ENCODE data around the gene PLA2G6. TPM values are rescaled to one million over a fixed set of nuclear protein-coding genes. Genes with fewer than 3 reads are reported as not detected.
"Not testable (repeated sequence)": the region's sequence is repeated elsewhere in the genome, so short reads cannot be mapped to it uniquely, and the experiment has no call there.

Gene PLA2G6
- total RNA-seq, 2 experiments from 2014 or later: 80.2 to 85.3 TPM

DNA sequence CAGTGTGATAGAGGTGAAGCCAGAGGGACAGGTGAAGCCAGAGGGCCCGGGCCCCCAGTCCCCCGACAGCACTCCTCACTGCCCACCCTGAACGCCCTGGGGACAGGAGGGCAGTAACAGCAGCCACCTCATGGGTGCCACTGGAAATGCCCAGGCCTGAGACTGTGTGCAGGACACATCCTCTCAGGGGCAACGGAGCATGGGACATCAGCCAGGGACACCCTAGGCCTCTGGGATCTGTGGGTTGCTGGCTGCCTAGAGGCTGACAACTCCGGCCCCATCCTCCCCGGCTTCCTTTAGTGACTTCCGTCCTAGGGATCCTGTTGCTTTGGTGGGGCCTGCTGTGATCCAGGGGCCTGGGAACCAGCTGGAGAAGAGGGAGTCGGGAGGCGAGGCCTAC lies 53.8 kb downstream of the PLA2G6 start:
- CTCF ChIA-PET: no interaction called here
- Mint-ChIP-seq H3K9me3 (no peaks in the 10 kb centered on the region), H3K27me3 (ENCODE audit: low read depth) (no peaks in the 10 kb centered on the region), H3K4me3 (no peak overlapping the region), H3K4me1 (ENCODE audit: low read depth) (no peaks in the 10 kb centered on the region), H3K36me3 (ENCODE audit: low read depth) (no peaks in the 10 kb centered on the region), H3K27ac (no peak overlapping the region)
- no peak for DNase-seq
- intact Hi-C loops (cut with micrococcal nuclease): no loop called here

- no peak overlapping the region for H3K4me3 Mint-ChIP-seq
- no peaks in the 10 kb centered on the region for H3K36me3 Mint-ChIP-seq (ENCODE audit: low read depth)
- H3K27ac Mint-ChIP-seq: no peak overlapping the region
- H3K27me3 Mint-ChIP-seq (ENCODE audit: low read depth): no peaks in the 10 kb centered on the region
- intact Hi-C loops (cut with micrococcal nuclease): no loop called here
- no peaks in the 10 kb centered on the region for H3K4me1 Mint-ChIP-seq (ENCODE audit: low read depth)
- H3K9me3 Mint-ChIP-seq: no peaks in the 10 kb centered on the region
- CTCF ChIA-PET: no interaction called here
- DNase-seq: no peak
Measured at GRCh38 chr22:38126928-38127668, 54.5 kb downstream of the PLA2G6 start.

DNA sequence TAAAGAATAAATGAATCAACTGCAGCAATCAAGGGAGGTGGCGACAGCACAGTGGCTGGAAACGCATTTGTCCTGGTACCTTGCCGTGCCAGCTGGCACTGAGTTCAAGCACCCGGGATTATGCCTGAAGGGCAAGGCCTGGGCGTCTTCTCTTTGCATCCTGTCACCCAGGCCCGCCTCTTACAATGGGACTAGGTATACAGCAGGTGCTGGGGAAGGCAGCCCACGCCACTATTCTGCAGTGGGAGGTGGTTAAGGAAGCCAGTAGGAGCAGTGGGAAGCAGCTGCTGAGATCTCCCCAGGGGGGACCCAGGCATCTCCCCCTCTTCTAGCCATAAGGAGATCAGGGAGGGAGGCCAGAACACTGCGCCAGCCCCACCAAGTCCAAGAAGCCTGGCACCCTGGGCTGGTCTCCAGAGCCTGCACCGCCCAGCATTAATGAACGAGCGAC lies 55.9 kb downstream of the PLA2G6 start:
- no peaks in the 10 kb centered on the region for H3K36me3 Mint-ChIP-seq (ENCODE audit: low read depth)
- H3K4me3 Mint-ChIP-seq: no peak overlapping the region
- intact Hi-C loops (cut with micrococcal nuclease): no loop called here
- CTCF ChIA-PET: no interaction called here
- no peak for DNase-seq
- no peaks in the 10 kb centered on the region for H3K4me1 Mint-ChIP-seq (ENCODE audit: low read depth)
- no peaks in the 10 kb centered on the region for H3K27me3 Mint-ChIP-seq (ENCODE audit: low read depth)
- no peaks in the 10 kb centered on the region for H3K9me3 Mint-ChIP-seq
- no peak overlapping the region for H3K27ac Mint-ChIP-seq

GRCh38 chr22:38125038-38125610 lies 56.5 kb downstream of the PLA2G6 start:
- H3K9me3 Mint-ChIP-seq: no peaks in the 10 kb centered on the region
- H3K36me3 Mint-ChIP-seq (ENCODE audit: low read depth): no peaks in the 10 kb centered on the region
- no peaks in the 10 kb centered on the region for H3K27me3 Mint-ChIP-seq (ENCODE audit: low read depth)
- no peak overlapping the region for H3K4me3 Mint-ChIP-seq
- DNase-seq: no peak
- CTCF ChIA-PET: no interaction called here
- intact Hi-C loops (cut with micrococcal nuclease): no loop called here
- H3K27ac Mint-ChIP-seq: no peak overlapping the region
- H3K4me1 Mint-ChIP-seq (ENCODE audit: low read depth): no peaks in the 10 kb centered on the region

DNA sequence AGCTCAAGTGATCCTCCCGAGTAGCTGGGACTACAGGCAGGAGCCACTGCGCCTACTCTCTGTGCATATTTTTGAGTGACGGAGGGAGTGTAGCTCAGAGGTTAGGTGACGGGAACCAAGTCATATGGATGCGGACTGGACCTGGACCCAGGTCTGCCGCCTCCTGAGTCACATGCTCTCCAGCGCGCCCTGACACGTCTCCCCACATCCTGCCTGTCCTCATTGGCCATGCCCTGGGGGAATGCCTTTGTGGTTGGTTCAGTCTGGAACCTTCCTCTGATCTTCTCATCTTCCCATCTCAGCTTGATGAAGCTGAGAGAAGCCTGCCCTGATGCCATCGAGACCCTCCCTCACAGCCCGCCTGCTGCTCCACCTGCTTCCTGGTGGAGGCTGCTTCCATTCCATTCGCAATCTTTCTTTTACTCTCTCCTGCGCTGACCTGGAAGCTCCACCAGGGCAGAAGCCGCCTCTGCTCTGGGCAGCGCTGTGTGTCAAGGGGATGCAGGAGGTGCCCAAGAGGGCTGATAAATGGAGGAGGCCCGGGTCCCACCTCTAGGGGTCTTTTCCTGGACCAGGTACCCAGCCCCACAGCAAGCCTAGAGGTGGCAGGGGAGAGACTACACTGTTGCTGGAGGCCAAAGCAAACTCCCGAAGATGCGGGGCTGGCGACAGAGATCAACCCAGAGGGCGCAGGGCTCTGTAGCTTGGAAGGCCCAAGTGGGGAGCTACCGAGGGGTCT lies 57.2 kb downstream of the PLA2G6 start:
- no peaks in the 10 kb centered on the region for H3K36me3 Mint-ChIP-seq (ENCODE audit: low read depth)
- no peak for DNase-seq
- no peaks in the 10 kb centered on the region for H3K9me3 Mint-ChIP-seq
- peak overlapping the region; percentile 2 for H3K27ac Mint-ChIP-seq
- no peaks in the 10 kb centered on the region for H3K4me1 Mint-ChIP-seq (ENCODE audit: low read depth)
- H3K27me3 Mint-ChIP-seq (ENCODE audit: low read depth): no peaks in the 10 kb centered on the region
- CTCF ChIA-PET: no interaction called here
- intact Hi-C loops (cut with micrococcal nuclease): no loop called here
- no peak overlapping the region for H3K4me3 Mint-ChIP-seq

DNA sequence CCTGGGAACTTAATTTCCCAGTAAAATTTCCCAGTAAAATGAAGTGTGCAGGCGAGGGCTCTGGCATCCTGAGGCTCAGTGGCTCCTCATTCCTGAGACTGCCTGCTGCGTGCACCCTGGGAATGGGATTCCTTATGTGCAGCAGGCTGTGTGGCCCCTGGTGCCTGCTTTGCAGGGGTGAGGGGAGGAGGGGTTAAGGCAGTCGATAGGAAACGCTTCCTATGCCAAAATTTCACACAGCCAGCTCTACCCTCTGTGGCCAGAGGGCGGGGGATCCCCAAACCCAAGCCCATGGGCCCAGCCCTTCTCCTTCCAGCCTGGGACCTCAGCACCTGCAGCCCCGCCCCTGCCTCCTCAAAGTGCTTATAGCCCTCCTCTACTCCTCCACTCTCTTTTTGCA lies 59.0 kb downstream of the PLA2G6 start:
- CTCF ChIA-PET: no interaction called here
- Mint-ChIP-seq H3K4me3 (no peak overlapping the region), H3K9me3 (no peaks in the 10 kb centered on the region), H3K4me1 (ENCODE audit: low read depth) (no peaks in the 10 kb centered on the region), H3K27me3 (ENCODE audit: low read depth) (no peaks in the 10 kb centered on the region), H3K36me3 (ENCODE audit: low read depth) (no peaks in the 10 kb centered on the region), H3K27ac (no peak overlapping the region)
- DNase-seq: no peak
- intact Hi-C loops (cut with micrococcal nuclease): no loop called here

DNA sequence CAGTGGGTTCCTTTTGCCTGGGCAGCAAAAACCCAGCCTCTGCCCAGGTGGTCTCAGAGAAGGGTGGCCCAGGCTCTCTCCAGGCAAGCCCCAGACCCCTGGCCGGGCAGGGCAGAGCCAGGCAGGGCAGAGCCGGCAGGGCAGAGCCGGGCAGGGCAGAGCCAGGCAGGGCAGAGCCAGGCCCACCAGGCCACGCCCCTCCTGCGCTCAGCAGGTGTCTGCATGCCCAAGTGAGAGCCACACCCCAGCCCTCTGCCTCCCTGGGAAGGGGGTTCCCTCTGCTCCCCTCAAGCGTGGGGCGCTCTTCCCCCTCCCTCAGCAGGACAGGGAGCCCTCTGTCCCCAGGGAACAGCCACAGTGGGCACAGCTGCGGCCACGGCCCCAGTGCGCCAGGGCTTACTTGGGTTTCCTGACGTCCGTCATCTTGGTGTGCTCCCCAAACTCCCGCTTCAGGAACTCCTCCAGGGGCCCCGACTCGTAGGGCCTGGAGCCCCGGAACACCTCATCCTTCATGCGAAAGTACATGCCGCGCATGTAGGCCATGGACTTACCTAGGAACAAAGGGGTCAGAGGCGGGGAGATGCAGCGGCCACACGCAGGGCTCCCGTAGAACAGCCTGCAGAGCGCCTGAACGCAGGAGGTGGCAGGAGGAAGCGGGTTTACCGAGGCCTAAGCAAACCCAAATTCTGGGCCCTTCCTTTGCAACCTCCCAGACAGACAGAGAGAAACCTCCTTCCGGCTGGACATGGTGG lies 61.1 kb downstream of the PLA2G6 start:
- intact Hi-C loops (cut with micrococcal nuclease): no loop called here
- no peak overlapping the region for H3K4me3 Mint-ChIP-seq
- CTCF ChIA-PET: no interaction called here
- no peaks in the 10 kb centered on the region for H3K9me3 Mint-ChIP-seq
- DNase-seq: no peak
- H3K4me1 Mint-ChIP-seq (ENCODE audit: low read depth): no peaks in the 10 kb centered on the region
- H3K27me3 Mint-ChIP-seq (ENCODE audit: low read depth): no peaks in the 10 kb centered on the region
- H3K36me3 Mint-ChIP-seq (ENCODE audit: low read depth): no peaks in the 10 kb centered on the region
- H3K27ac Mint-ChIP-seq: no peak overlapping the region

GRCh38 chr22:38118747-38119146 lies 62.9 kb downstream of the PLA2G6 start:
- H3K36me3 Mint-ChIP-seq (ENCODE audit: low read depth); H3K27ac Mint-ChIP-seq; H3K4me3 Mint-ChIP-seq; H3K4me1 Mint-ChIP-seq (ENCODE audit: low read depth); DNase-seq; H3K27me3 Mint-ChIP-seq (ENCODE audit: low read depth); H3K9me3 Mint-ChIP-seq; intact Hi-C loops (cut with micrococcal nuclease): not testable (repeated sequence)
- CTCF ChIA-PET: interaction anchor here (0.6 kb wide), 1 partner anchor 109 kb away, joined by 3 read pairs; no protein-coding TSS in a partner anchor

- intact Hi-C loops (cut with micrococcal nuclease): no loop called here
- no peaks in the 10 kb centered on the region for H3K4me1 Mint-ChIP-seq (ENCODE audit: low read depth)
- H3K27me3 Mint-ChIP-seq (ENCODE audit: low read depth): no peaks in the 10 kb centered on the region
- CTCF ChIA-PET: interaction anchor here (0.6 kb wide), 2 partner anchors 110 to 329 kb away, joined by 3 read pairs; no protein-coding TSS in a partner anchor
- H3K27ac Mint-ChIP-seq: no peak overlapping the region
- no peak overlapping the region for H3K4me3 Mint-ChIP-seq
- no peaks in the 10 kb centered on the region for H3K36me3 Mint-ChIP-seq (ENCODE audit: low read depth)
- DNase-seq: no peak
- no peaks in the 10 kb centered on the region for H3K9me3 Mint-ChIP-seq
Measured at GRCh38 chr22:38118182-38118581, 63.4 kb downstream of the PLA2G6 start.

DNA sequence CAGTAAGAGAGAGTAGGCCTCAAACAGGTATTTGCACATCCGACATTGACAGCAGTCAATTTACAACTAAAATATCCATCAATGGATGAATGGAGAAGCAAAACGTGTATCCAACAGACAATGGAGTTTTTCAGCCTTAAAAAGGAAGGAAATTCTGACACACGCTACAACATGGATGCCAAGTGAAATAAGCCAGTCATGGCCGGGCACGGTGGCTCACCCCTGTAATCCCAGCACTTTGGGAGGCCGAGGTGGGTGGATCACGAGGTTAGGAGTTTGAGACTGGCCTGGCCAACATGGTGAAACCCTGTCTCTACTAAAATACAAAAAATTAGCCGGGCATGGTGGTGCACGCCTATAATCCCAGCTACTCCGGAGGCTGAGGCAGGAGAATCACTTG lies 64.1 kb downstream of the PLA2G6 start:
- intact Hi-C loops (cut with micrococcal nuclease); H3K4me1 Mint-ChIP-seq (ENCODE audit: low read depth); H3K36me3 Mint-ChIP-seq (ENCODE audit: low read depth); DNase-seq; H3K4me3 Mint-ChIP-seq; H3K9me3 Mint-ChIP-seq; H3K27me3 Mint-ChIP-seq (ENCODE audit: low read depth); H3K27ac Mint-ChIP-seq: not testable (repeated sequence)
- CTCF ChIA-PET: interaction anchor here (0.6 kb wide), 1 partner anchor 330 kb away, joined by 3 read pairs; no protein-coding TSS in a partner anchor

DNA sequence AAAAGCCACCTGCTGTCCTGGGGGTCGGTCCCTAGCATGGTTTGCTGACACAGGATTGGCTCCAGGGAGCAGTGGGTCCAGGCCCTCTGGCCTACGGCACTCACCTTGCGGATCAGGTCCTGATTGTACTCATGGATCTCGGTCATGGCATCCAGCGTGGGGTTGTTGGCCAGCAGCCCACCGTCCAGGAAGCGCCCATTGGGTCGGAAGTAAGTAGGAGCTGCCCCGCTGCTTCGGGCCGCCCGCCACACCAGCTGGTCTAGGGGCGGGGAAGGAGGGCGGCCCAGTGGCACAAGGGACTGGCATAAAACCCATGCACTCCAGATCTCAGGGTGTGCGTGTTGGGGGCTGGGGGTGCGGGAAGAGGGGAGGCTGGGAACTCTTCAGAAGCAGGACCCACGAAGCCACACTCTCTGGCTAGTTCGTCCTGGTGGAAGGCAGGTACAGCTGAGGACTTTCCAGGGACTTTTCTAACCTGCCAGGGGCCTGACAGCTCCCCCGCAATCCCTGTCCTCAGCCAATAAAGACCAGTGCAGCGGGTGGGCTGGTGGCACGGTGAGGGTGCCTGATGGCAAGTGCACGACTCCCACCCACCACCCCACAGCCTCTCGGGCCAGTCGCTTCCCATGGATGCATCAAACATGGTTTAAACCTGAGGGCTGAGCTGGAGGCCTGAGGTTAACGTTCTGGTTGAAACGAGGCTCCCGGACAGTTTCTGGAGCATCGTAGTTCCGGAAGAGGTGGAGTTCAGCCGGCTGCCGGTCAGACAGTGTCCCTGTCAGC lies 66.0 kb downstream of the PLA2G6 start:
- no peaks in the 10 kb centered on the region for H3K4me1 Mint-ChIP-seq (ENCODE audit: low read depth)
- H3K4me3 Mint-ChIP-seq: no peak overlapping the region
- DNase-seq: no peak
- H3K27me3 Mint-ChIP-seq (ENCODE audit: low read depth): no peaks in the 10 kb centered on the region
- intact Hi-C loops (cut with micrococcal nuclease): no loop called here
- H3K9me3 Mint-ChIP-seq: no peaks in the 10 kb centered on the region
- no peak overlapping the region for H3K27ac Mint-ChIP-seq
- CTCF ChIA-PET: interaction anchor here (0.7 to 2.8 kb wide), 3 partner anchors 63 to 86 kb away, joined by 3 to 12 read pairs (median 4); partner anchors contain the start of gene MAFF
- H3K36me3 Mint-ChIP-seq (ENCODE audit: low read depth): no peaks in the 10 kb centered on the region
